ENCODE measurements around the gene SMC3. TPM values are rescaled to one million over a fixed set of nuclear protein-coding genes. Genes with fewer than 3 reads are reported as not detected.

The SMC3 gene
- total RNA-seq (10 to 100 TPM; 46.8 to 48.0 TPM), total RNA-seq (89.7 to 317 (median 189) reads per million in 172 experiments)
- polyA plus RNA-seq (2013, experiment 1 of 2) = 38.3 TPM
- 40.9 TPM for polyA plus RNA-seq (2013, experiment 2 of 2)

- H3K9me3 Mint-ChIP-seq = no peaks in the 10 kb centered on the region
- DNase-seq = peak; percentile 82 to 96 (median 88)
Measured at GRCh38 chr10:110567201-110568054, at the start of gene SMC3. Gene SMC3, plus strand, starts transcription at chr10:110567695. Its CDS starts 122 bp downstream, at chr10:110567817.

GRCh38 chr10:110522365-110522988 is 45.0 kb upstream of the SMC3 start:
- CTCF ChIA-PET = no interaction called here
- Mint-ChIP-seq H3K9me3 (no peaks in the 10 kb centered on the region), H3K36me3 (ENCODE audit: low read depth) (no peaks in the 10 kb centered on the region), H3K27me3 (no peaks in the 10 kb centered on the region), H3K27ac (no peak overlapping the region), H3K4me1 (ENCODE audit: low read depth) (peaks cover 10% of the 10 kb centered on the region), H3K4me3 (no peak overlapping the region)
- Histone ChIP-seq H3K4me1 (ENCODE audit: insufficient read depth, low read length) (peaks cover 5% of the 10 kb centered on the region), H3K9me3 (ENCODE audit: control insufficient read depth in 1 of 2, insufficient read depth in 1 of 2, low read length in 2 of 2) (no peaks in the 10 kb centered on the region), H3K4me3 (ENCODE audit: low read length) (no peak overlapping the region), H3K27me3 (ENCODE audit: control insufficient read depth in 1 of 2, insufficient read depth in 2 of 2, low read length in 2 of 2) (no peaks in the 10 kb centered on the region), H3K27ac (ENCODE audit: low read depth in 1 of 2, low read length in 2 of 2) (no peak overlapping the region), H3K36me3 (ENCODE audit: insufficient read depth, low read length) (no peaks in the 10 kb centered on the region)
- POLR2A ChIA-PET = interaction anchor here (1.1 kb wide), 1 partner anchor 218 kb away, joined by 3 read pairs; the partner anchor contains the start of gene SMNDC1
- peak; percentile 29 for ATAC-seq (ENCODE audit: poor library complexity)
- DNase-seq = peak in 1 of 14 experiments; percentile 35
- TF ChIP-seq CTCF (IDR thresholded peaks at IDR 0.05) = no peak
- intact Hi-C loops (cut with DNase I, micrococcal nuclease) = no loop called here

More at GRCh38 chr10:110567201-110568054, at the start of gene SMC3:
- intact Hi-C loops (cut with DNase I, micrococcal nuclease) = loop anchor here in 1 of 2 experiments (5.0 to 10.0 kb wide), 4 partner anchors 70 to 563 kb away; partner anchors contain the start of genes ADD3 and DUSP5
- Histone ChIP-seq H3K4me1 (ENCODE audit: insufficient read depth, low read length) (peaks cover 24% of the 10 kb centered on the region), H3K27ac (ENCODE audit: low read depth in 1 of 2, low read length in 2 of 2) (peak within 1 kb of the TSS; percentile 79 to 83), H3K4me3 (ENCODE audit: low read length) (peak within 1 kb of the TSS; percentile 96), H3K9me3 (ENCODE audit: control insufficient read depth in 1 of 2, insufficient read depth in 1 of 2, low read length in 2 of 2) (no peaks in the 10 kb centered on the region), H3K27me3 (ENCODE audit: control insufficient read depth in 1 of 2, insufficient read depth in 2 of 2, low read length in 2 of 2) (no peaks in the 10 kb centered on the region), H3K36me3 (ENCODE audit: insufficient read depth, low read length) (peaks cover 2% of the 10 kb centered on the region)
- ATAC-seq (ENCODE audit: poor library complexity) = peak; percentile 86
- Mint-ChIP-seq H3K4me1 (ENCODE audit: low read depth) (peaks cover 49% of the 10 kb centered on the region), H3K27ac (peak within 1 kb of the TSS; percentile 97), H3K27me3 (peaks cover 21% of the 10 kb centered on the region), H3K4me3 (peak within 1 kb of the TSS; percentile 98), H3K36me3 (ENCODE audit: low read depth) (peaks cover 44% of the 10 kb centered on the region)
- no peak for TF ChIP-seq CTCF (IDR thresholded peaks at IDR 0.05)
- ChIA-PET CTCF (interaction anchor here (1.2 kb wide), 1 partner anchor 261 kb away, joined by 5 read pairs; no protein-coding TSS in a partner anchor), POLR2A (interaction anchor here (0.5 to 3.9 kb wide), 7 partner anchors 31 to 437 kb away, joined by 3 to 20 read pairs (median 4); partner anchors contain the start of genes BBIP1, SHOC2 and SMNDC1)

GRCh38 chr10:110523736-110524135 is 43.8 kb upstream of the SMC3 start:
- no peak overlapping the region for H3K27ac Mint-ChIP-seq
- no peaks in the 10 kb centered on the region for H3K27me3 Mint-ChIP-seq
- no peaks in the 10 kb centered on the region for H3K9me3 ChIP-seq (ENCODE audit: control insufficient read depth in 1 of 2, insufficient read depth in 1 of 2, low read length in 2 of 2)
- ATAC-seq (ENCODE audit: poor library complexity) (no peak), DNase-seq (no peak)
- peaks cover 9% of the 10 kb centered on the region for H3K4me1 ChIP-seq (ENCODE audit: insufficient read depth, low read length)
- POLR2A ChIA-PET = no interaction called here
- no peaks in the 10 kb centered on the region for H3K27me3 ChIP-seq (ENCODE audit: control insufficient read depth in 1 of 2, insufficient read depth in 2 of 2, low read length in 2 of 2)
- no peak overlapping the region for H3K4me3 Mint-ChIP-seq
- TF ChIP-seq CTCF (IDR thresholded peaks at IDR 0.05) = no peak
- CTCF ChIA-PET = no interaction called here
- no peak overlapping the region for H3K4me3 ChIP-seq (ENCODE audit: low read length)
- no peak overlapping the region for H3K27ac ChIP-seq (ENCODE audit: low read depth in 1 of 2, low read length in 2 of 2)
- H3K36me3 ChIP-seq (ENCODE audit: insufficient read depth, low read length) = no peaks in the 10 kb centered on the region
- intact Hi-C loops (cut with DNase I, micrococcal nuclease) = no loop called here
- no peaks in the 10 kb centered on the region for H3K36me3 Mint-ChIP-seq (ENCODE audit: low read depth)
- H3K9me3 Mint-ChIP-seq = no peaks in the 10 kb centered on the region
- H3K4me1 Mint-ChIP-seq (ENCODE audit: low read depth) = peaks cover 17% of the 10 kb centered on the region
